ENCODE results near the gene C10orf62. TPM values are rescaled to one million over a fixed set of nuclear protein-coding genes. Genes with fewer than 3 reads are reported as not detected.
"Not testable (repeated sequence)": the region's sequence is repeated elsewhere in the genome, so short reads cannot be mapped to it uniquely, and the experiment has no call there.

Gene C10orf62
- total and polyA plus RNA-seq, 5 donors from 2014 or later, result not detected

GRCh38 chr10:97560731-97561381 is 28.7 kb upstream of the C10orf62 start:
- not testable (repeated sequence) for H3K27me3 Mint-ChIP-seq; H3K36me3 Mint-ChIP-seq; H3K27me3 ChIP-seq (ENCODE audit: control insufficient read depth, insufficient read depth, low read length); H3K4me3 ChIP-seq (ENCODE audit: low read depth, low read length); H3K4me1 Mint-ChIP-seq; H3K4me1 ChIP-seq (ENCODE audit: control insufficient read depth, insufficient read depth, low read length, poor library complexity, severe bottlenecking); H3K9me3 ChIP-seq (ENCODE audit: control insufficient read depth in 2 of 2, low read length in 2 of 2); H3K27ac Mint-ChIP-seq; H3K36me3 ChIP-seq (ENCODE audit: control insufficient read depth, insufficient read depth, low read length); ATAC-seq (ENCODE audit: low read depth in 2 of 2); H3K27ac ChIP-seq (ENCODE audit: insufficient read depth, low read length, poor library complexity, severe bottlenecking); DNase-seq; H3K4me3 Mint-ChIP-seq; H3K9me3 Mint-ChIP-seq

GRCh38 chr10:97561386-97562077 is 28.0 kb upstream of the C10orf62 start:
- not testable (repeated sequence) for H3K4me1 ChIP-seq (ENCODE audit: control insufficient read depth, insufficient read depth, low read length, poor library complexity, severe bottlenecking); H3K27ac ChIP-seq (ENCODE audit: insufficient read depth, low read length, poor library complexity, severe bottlenecking); H3K27ac Mint-ChIP-seq; DNase-seq; H3K9me3 Mint-ChIP-seq; H3K4me3 ChIP-seq (ENCODE audit: low read depth, low read length); H3K27me3 Mint-ChIP-seq; H3K4me1 Mint-ChIP-seq; H3K36me3 Mint-ChIP-seq; H3K4me3 Mint-ChIP-seq; H3K27me3 ChIP-seq (ENCODE audit: control insufficient read depth, insufficient read depth, low read length); H3K36me3 ChIP-seq (ENCODE audit: control insufficient read depth, insufficient read depth, low read length); H3K9me3 ChIP-seq (ENCODE audit: control insufficient read depth in 2 of 2, low read length in 2 of 2); ATAC-seq (ENCODE audit: low read depth in 2 of 2)

GRCh38 chr10:97562329-97562728 is 27.2 kb upstream of the C10orf62 start:
- not testable (repeated sequence) for DNase-seq; H3K36me3 ChIP-seq (ENCODE audit: control insufficient read depth, insufficient read depth, low read length); H3K27ac Mint-ChIP-seq; ATAC-seq (ENCODE audit: low read depth in 2 of 2); H3K4me1 ChIP-seq (ENCODE audit: control insufficient read depth, insufficient read depth, low read length, poor library complexity, severe bottlenecking); H3K27ac ChIP-seq (ENCODE audit: insufficient read depth, low read length, poor library complexity, severe bottlenecking); H3K9me3 ChIP-seq (ENCODE audit: control insufficient read depth in 2 of 2, low read length in 2 of 2); H3K36me3 Mint-ChIP-seq; H3K27me3 Mint-ChIP-seq; H3K9me3 Mint-ChIP-seq; H3K4me1 Mint-ChIP-seq; H3K27me3 ChIP-seq (ENCODE audit: control insufficient read depth, insufficient read depth, low read length); H3K4me3 Mint-ChIP-seq; H3K4me3 ChIP-seq (ENCODE audit: low read depth, low read length)

GRCh38 chr10:97563337-97563736 is 26.2 kb upstream of the C10orf62 start:
- Histone ChIP-seq H3K9me3 (ENCODE audit: control insufficient read depth in 2 of 2, low read length in 2 of 2) (no peaks in the 10 kb centered on the region), H3K36me3 (ENCODE audit: control insufficient read depth, insufficient read depth, low read length) (no peaks in the 10 kb centered on the region), H3K4me3 (ENCODE audit: low read depth, low read length) (no peak overlapping the region), H3K4me1 (ENCODE audit: control insufficient read depth, insufficient read depth, low read length, poor library complexity, severe bottlenecking) (no peaks in the 10 kb centered on the region), H3K27ac (ENCODE audit: insufficient read depth, low read length, poor library complexity, severe bottlenecking) (no peak overlapping the region), H3K27me3 (ENCODE audit: control insufficient read depth, insufficient read depth, low read length) (no peaks in the 10 kb centered on the region)
- Mint-ChIP-seq H3K27me3 (no peaks in the 10 kb centered on the region), H3K9me3 (peaks cover 0 to 1% (median 0%) of the 10 kb centered on the region in 7 donors), H3K27ac (no peak overlapping the region), H3K36me3 (no peaks in the 10 kb centered on the region), H3K4me1 (no peaks in the 10 kb centered on the region), H3K4me3 (no peak overlapping the region)
- ATAC-seq (ENCODE audit: low read depth in 2 of 2) (no peak), DNase-seq (no peak)

- Histone ChIP-seq H3K4me3 (ENCODE audit: low read depth, low read length) (no peak overlapping the region), H3K9me3 (ENCODE audit: control insufficient read depth in 2 of 2, low read length in 2 of 2) (no peaks in the 10 kb centered on the region), H3K27me3 (ENCODE audit: control insufficient read depth, insufficient read depth, low read length) (no peaks in the 10 kb centered on the region), H3K4me1 (ENCODE audit: control insufficient read depth, insufficient read depth, low read length, poor library complexity, severe bottlenecking) (no peaks in the 10 kb centered on the region), H3K27ac (ENCODE audit: insufficient read depth, low read length, poor library complexity, severe bottlenecking) (no peak overlapping the region), H3K36me3 (ENCODE audit: control insufficient read depth, insufficient read depth, low read length) (no peaks in the 10 kb centered on the region)
- H3K27ac Mint-ChIP-seq, result no peak overlapping the region
- no peak for DNase-seq
- peaks cover 0 to 1% (median 0%) of the 10 kb centered on the region in 7 donors for H3K9me3 Mint-ChIP-seq
- no peaks in the 10 kb centered on the region for H3K27me3 Mint-ChIP-seq
- no peaks in the 10 kb centered on the region for H3K4me1 Mint-ChIP-seq
- H3K4me3 Mint-ChIP-seq, result no peak overlapping the region
- H3K36me3 Mint-ChIP-seq, result peaks cover 3% of the 10 kb centered on the region
- no peak for ATAC-seq (ENCODE audit: low read depth in 2 of 2)
Measured at GRCh38 chr10:97564776-97565175, 24.7 kb upstream of the C10orf62 start.

GRCh38 chr10:97566336-97566996 is 23.1 kb upstream of the C10orf62 start:
- H3K27ac Mint-ChIP-seq, result peak overlapping the region in 1 of 3 donors; percentile 31
- no peaks in the 10 kb centered on the region for H3K27me3 Mint-ChIP-seq
- H3K4me3 ChIP-seq (ENCODE audit: low read depth, low read length), result no peak overlapping the region
- no peak overlapping the region for H3K4me3 Mint-ChIP-seq
- no peak overlapping the region for H3K27ac ChIP-seq (ENCODE audit: insufficient read depth, low read length, poor library complexity, severe bottlenecking)
- DNase-seq, result no peak
- H3K4me1 ChIP-seq (ENCODE audit: control insufficient read depth, insufficient read depth, low read length, poor library complexity, severe bottlenecking), result no peaks in the 10 kb centered on the region
- peaks cover 3% of the 10 kb centered on the region for H3K36me3 Mint-ChIP-seq
- peaks cover 0 to 1% (median 0%) of the 10 kb centered on the region in 7 donors for H3K9me3 Mint-ChIP-seq
- no peaks in the 10 kb centered on the region for H3K36me3 ChIP-seq (ENCODE audit: control insufficient read depth, insufficient read depth, low read length)
- H3K4me1 Mint-ChIP-seq, result no peaks in the 10 kb centered on the region
- no peaks in the 10 kb centered on the region for H3K27me3 ChIP-seq (ENCODE audit: control insufficient read depth, insufficient read depth, low read length)
- ATAC-seq (ENCODE audit: low read depth in 2 of 2), result no peak
- H3K9me3 ChIP-seq (ENCODE audit: control insufficient read depth in 2 of 2, low read length in 2 of 2), result no peaks in the 10 kb centered on the region

GRCh38 chr10:97567891-97568290 is 21.6 kb upstream of the C10orf62 start:
- Histone ChIP-seq H3K4me3 (ENCODE audit: low read depth, low read length) (no peak overlapping the region), H3K27ac (ENCODE audit: insufficient read depth, low read length, poor library complexity, severe bottlenecking) (no peak overlapping the region), H3K4me1 (ENCODE audit: control insufficient read depth, insufficient read depth, low read length, poor library complexity, severe bottlenecking) (no peaks in the 10 kb centered on the region), H3K27me3 (ENCODE audit: control insufficient read depth, insufficient read depth, low read length) (no peaks in the 10 kb centered on the region), H3K36me3 (ENCODE audit: control insufficient read depth, insufficient read depth, low read length) (no peaks in the 10 kb centered on the region), H3K9me3 (ENCODE audit: control insufficient read depth in 2 of 2, low read length in 2 of 2) (no peaks in the 10 kb centered on the region)
- Mint-ChIP-seq H3K36me3 (peaks cover 3% of the 10 kb centered on the region), H3K4me1 (no peaks in the 10 kb centered on the region), H3K4me3 (no peak overlapping the region), H3K27me3 (no peaks in the 10 kb centered on the region), H3K9me3 (peaks cover 0 to 1% (median 0%) of the 10 kb centered on the region in 7 donors), H3K27ac (no peak overlapping the region)
- ATAC-seq (ENCODE audit: low read depth in 2 of 2), result no peak
- no peak for DNase-seq
